Measurements from ENCODE around the gene DCAF11.

The DCAF11 gene

DNA sequence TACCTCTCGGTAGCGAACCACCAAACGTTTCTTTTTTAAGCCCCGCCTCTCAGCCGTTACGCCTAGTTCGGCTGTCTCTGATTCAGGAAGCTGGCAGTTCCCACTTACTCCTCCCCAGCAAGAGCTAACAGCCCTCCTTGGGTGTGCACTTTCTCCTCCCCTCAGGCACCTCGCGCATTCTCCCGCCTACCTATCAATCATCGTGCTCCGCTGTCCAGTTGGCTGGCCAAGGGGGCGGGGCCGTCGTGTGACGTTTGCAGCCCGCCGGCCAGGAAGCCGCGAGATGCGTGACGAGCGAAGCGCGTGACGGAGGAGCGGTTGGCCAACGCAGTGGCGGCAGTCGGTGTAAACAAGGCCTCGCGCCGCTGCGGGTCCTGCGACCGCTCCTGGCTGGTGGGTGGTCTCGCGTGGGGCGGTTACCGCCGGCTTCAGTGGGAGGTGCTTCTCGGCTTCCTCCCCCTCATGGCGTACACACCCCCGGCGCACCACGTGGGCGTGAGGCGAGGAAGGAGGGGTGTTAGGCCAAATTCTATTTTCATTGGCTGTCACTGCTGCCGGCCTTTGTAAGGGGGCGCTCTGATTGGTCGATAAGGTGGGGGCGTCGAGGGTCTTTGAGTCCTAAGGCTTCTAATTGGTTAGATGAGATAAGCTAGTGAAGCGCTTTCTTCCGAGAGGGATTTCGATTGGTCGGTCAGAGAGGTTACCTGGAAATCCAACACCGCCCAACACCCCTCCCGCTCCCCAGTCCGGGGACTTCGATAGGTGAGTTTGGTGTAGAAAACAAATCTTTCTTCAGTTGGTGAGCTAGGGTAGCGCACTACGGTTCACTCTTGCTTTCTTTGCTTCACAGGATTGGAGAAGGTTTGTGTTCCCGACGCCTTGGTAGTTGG lies at the start of gene DCAF11, which contains the start of gene NRL:
DCAF11 (plus strand) TSS at position 246 of the 890 bp plus-strand sequence. CDS start 818 bp downstream, outside the sequence.
NRL (minus strand) TSS at position 418 of the 890 bp plus-strand sequence. CDS start 32,101 bp downstream, outside the sequence.
- DNase-seq: peak; percentile 97

DNA sequence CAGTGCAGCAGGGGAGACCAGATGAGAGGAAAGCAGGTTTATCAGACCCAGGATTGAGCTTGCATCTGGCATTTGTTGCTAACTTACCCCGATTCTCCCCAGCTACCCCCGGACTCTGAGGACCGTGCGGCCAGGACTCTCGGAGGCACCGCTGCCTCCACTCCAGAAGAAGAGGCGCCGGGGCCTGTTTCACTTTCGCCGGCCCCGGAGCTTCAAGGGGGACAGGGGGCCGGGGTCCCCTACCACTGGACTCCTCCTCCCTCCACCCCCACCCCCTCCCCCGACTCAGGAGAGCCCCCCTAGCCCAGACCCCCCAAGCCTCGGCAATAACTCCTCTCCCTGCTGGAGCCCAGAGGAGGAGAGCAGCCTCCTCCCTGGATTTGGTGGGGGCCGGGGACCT lies 49.7 kb upstream of the DCAF11 start:
- DNase-seq: no peak

DNA sequence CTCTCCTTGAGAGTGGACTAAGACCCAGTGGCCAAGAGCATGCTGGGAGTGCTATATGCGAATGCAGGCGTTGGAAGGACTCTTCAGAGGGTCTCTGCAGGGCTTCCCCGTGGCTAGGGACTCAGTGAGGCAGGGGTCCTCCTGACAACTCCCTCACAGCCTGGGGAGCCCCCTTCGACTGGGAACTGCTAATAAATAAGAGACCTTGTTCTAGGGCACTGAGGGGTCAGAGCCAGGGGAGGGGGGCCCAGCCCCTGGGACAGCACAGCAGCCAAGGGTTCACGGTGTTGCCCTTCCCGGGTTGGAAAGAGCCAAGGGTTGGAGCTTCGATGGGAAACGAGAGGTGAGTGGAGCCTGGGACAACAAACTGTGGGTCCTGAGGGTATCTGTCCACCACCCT lies 49.2 kb upstream of the DCAF11 start:
- no peak for DNase-seq

DNA sequence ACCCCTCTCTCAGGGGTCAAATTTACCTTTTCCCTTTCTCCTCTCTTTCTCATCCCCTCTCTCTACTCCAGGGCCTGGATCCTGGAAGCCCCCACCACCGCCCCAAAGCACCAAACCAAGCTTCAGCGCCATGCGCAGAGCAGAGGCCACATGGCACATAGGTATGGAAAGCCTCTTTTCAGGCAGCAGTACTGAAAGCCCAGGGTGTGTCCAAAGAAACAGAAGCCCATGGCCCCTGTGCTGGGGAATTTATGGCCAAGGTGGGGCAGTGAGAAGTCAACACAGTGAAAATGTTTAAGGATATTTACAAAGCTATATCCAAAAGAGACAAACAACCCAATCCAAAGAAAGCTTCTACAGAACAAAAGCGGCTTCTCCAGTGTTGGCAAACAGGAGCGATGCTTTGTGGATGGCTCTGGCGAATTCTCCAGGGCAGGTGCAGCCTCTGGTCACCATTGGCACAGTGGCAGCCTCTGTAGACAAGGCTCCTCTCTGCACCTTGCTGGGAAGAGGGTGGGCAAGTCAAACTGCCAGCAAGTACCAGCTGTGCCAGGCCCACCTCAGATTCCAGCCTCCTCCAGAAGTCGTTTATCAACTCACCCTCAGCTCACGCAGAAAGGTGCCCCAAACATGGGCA lies 48.0 kb upstream of the DCAF11 start:
- no peak for DNase-seq

DNA sequence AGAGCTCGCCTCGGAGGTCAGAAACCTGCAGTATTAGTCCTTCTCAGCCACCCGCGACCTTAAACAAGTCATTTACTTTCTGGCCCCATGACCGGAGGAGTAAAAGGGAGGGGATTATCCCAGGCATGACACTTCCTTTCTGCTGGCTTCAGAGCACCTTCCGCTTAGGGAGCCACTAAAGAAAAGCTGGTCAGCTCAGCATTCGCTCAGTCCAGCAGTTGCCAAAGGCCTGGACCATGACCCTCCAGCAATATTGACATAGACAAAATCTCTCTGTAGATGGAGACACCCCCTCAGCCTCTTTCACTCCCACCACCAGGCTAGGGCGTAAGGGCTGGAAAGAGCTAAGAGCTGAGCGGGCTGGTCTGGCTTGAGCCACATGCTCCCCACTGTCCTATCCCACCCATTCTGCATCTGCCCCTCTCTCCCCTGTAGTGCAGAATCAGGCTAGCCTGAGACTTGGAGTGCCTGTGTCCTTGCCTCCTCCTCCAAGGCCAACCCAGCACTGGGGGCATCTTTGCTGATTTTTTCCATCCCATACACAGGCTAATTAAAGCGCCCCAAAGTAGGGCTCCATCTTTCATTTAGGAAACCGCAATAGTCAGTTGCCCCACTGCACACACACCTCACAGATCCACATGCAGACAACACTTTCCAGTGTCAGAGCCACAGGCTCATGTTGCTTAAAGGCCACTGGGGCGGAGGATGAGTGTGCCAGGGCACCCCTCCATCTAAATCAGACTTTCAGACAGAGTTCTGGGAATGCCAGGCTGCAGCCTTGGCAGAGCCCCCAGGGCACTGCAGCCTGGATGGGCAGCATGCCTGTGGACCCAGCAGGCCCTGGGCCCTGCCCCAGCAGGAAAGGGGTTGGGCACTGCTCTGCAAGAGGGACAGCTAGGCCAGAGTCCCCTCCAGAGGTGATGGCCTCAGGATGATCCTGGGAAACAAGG lies 47.2 kb upstream of the DCAF11 start:
- DNase-seq: no peak

DNA sequence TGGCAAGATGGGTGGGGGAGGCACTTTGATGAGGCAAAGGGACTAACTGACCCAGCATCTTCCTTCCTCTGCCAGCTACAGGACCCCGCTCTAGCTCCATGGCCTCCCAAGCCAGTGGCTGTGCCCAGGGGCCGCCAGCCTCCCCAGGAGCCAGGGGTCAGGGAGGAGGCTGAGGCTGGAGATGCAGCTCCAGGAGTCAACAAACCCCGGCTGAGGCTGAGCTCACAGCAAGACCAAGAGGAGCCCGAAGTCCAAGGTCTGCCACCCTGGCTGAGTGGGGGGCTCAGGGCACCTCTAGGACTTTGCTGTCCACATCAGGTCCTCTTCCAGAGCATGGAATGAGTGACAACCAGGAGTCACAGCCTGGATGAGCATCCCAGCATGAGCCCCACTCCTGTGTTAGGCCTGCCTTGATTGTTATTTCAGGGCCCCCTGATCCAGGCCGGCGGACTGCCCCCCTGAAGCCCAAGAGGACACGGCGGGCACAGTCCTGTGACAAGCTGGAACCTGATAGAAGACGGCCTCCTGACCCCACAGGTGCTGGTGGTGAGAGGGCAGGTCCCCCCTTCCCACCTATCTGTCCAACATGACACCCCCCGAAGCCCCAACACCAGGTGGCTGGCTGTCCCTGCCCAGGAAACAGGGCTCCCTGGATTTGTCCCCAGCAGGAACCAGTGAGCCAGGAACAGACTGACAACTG lies 45.7 kb upstream of the DCAF11 start:
- no peak for DNase-seq

DNA sequence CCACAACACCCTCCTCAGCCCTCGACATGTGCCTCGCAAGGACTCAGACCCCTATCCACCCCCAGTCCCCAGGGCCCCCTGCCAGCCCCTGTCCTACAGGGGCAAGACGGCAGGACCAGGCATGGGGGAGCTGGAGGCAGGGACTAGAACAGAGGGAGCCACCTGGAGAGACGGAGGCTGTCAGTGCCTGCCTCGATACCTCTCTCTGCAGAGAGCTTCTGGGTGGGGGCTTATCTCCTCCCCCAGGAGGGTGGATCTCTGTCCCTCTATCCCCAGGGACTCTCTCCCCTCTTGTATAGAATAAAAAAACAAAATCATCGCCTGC lies 45.2 kb upstream of the DCAF11 start:
- DNase-seq: no peak

DNA sequence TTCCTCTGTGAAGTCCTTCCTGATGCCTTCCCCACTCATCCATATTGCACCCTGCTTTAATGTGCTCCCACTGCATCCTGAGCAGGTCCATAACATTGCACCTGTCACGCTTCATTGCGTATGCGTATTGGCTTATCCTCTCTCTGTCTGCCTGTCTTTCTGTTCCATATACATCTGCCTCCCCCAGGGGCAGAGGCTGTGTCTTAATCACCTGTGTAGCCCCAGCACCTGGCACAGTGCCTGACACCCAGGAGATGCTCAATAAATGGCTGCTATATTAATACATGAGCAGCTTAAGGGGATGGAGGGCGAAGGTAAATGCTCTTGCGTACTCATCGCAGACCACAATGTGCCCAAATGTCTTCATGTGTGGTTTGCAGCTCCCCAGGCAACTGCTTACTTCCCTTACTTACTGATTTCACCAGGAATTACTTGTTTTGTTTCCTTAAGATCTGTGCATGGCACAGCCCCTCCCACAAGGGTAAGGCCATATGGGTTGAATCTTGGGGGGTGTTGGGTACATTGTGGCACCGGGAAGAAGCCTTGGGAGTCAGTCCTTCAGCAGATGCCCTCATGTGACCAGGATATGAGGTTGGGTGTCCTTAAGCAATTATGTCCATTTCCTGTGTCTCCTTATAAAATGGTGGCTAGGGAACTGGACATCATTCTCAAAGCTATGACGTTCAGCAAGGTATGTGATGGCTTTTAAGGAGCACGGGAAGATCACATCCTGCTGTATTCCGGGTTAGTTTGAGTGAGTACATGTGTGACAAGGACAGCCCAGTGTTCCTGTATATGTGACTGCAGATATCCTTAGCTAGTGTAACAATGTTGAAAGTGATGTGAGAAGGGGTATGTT lies 44.1 kb upstream of the DCAF11 start:
- DNase-seq: no peak

DNA sequence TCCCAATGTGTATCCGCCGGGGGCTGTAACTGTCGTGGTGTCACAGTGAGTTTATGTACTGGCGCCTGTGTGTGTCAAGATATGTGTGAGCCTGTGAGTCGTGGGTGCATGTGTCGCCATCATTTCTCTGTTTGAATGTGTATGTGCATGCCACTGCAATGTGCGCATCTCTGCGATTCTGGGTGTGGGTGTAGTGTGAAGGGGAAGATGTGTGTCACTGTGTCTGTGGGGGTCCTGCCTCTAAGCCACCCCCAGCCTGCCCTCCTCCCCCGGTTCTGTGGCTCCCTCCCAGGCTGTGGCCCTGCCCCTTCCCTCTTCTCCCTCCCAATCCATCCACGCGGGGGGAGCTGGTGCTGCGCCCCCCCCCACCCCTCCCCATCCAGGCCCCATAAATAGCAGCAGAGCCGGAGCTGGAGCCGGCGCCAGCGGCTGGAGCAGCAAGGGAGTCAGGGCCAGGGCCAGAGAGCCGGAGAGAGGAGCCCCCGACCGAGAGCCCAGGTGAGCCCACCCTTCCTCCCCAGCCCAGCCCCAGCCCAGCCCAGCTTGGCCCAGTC lies 43.4 kb upstream of the DCAF11 start, which contains the start of gene CPNE6:
CPNE6 (plus strand) TSS at position 419 of the 554 bp plus-strand sequence. CDS start 1,375 bp downstream, outside the sequence.
- DNase-seq: peak; percentile 28

DNA sequence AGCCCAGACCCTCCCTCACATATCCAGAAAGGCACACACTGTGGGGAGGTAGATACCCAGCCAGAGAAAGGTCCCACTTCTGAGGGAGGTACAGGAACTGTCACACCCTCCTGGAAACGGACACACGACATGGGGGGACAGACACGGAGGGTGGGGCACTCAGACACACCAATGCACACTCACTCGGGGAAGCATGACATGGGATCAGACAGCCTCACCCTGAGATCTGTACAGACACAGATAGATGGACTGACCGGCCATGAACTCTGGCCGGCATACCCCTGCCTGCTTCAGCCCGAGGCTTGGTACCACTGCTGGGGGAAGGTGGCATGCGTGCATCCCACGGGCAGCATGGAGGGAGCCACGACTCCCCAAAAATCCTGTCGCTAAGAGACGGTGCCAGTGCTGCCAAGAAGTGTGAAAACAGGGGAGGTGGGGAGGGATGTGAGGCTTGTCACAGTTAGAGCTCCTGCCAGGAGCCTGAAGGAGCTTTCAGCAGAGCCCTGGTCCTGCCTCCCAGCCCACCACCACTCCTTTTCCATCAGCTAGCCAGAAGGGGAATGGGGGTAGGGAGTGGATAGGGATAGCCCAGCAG lies 42.6 kb upstream of the DCAF11 start:
- no peak for DNase-seq

DNA sequence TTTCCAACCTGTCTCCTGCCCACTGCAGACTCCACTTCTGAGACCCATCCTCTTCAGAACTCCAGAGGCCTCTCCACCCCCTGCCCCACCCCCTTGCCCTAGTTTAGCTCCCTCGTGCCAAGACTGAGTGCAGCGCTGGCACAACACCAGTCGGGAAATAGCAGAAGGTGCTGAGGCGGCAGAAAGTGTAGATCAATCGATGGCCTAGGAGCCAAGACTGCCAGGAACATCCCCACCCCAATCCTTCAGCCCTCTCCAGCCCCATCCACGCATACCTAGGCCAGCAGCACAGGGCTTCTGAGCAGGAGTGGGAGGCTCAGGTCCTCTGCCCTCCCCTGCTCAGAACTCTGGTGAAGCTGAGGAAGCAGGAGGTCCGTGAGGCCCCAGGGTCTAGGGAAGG lies 42.1 kb upstream of the DCAF11 start:
- DNase-seq: no peak

DNA sequence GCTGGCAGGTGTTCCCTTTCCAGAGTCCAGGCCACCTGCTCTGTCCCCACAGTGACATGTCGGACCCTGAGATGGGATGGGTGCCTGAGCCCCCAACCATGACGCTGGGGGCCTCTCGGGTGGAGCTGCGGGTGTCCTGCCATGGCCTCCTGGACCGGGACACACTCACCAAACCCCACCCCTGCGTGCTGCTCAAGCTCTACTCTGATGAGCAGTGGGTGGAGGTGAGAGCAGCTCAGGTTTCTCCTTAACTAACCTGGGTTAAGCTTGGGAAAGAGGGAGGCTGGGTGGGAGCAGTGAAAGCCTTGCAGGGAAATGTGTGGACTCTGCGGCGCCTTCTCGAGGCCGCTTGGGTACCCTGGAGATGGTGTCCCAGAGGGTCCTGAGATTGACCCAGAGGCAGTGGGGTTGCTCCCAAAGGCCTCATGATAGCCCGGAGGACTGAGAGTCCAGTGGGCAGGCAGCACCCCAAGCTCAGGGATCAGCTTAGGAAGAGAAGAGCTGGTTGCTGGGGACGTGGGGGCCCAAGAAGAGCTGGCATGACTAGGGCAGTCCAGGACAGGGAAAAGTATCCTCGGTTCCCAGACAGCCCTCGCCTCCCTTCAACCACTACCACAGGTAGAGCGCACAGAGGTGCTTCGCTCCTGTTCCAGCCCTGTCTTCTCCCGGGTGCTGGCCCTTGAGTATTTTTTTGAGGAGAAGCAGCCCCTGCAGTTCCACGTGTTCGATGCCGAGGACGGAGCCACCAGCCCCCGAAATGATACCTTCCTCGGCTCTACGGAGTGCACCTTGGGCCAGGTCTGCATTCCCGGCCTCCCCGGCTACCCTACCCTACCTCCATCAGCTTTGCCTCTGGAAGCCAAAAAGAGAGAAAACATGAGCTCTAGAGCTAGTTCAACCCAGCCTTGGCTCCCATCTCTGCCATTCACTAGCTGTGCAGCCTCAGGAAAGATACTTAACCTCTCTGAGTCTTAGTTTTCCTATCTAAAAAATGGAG lies 41.4 kb upstream of the DCAF11 start:
- no peak for DNase-seq

DNA sequence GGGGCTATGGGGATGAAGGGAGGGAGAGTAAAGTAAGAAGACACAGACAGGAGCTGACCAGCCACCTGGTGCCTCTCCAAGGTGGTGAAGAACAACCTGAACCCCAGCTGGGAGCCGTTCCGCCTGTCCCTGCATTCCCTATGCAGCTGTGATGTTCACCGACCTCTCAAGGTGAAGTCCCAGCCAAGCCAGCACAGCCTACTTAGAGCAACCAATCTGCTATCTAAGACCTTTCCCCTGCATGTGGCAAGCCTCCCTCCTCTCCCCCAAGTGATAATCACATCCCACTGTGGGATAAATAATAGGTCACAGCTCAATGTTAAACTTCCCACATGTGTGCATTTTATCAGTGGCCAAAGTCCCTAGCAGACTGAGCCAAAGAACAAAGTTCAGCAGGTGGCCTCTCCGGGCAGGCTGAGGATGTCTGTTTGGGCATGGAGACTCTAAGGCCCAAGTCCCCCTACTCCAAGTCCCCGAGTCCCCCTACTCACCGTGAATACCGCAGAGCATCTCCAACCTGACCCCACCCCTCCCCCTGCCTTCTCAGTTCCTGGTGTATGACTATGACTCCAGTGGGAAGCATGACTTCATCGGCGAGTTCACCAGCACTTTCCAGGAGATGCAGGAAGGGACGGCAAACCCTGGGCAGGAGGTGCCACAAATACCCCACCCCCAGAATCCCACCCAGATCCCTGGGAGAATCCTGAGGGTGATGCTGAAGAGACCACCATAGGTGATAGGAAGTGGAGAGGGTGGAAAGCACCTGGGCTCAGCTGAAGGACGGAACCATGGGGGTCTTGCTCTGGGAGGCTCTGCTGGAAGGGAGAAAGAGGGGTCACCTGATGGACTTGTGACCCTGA lies 39.7 kb upstream of the DCAF11 start:
- DNase-seq: no peak

DNA sequence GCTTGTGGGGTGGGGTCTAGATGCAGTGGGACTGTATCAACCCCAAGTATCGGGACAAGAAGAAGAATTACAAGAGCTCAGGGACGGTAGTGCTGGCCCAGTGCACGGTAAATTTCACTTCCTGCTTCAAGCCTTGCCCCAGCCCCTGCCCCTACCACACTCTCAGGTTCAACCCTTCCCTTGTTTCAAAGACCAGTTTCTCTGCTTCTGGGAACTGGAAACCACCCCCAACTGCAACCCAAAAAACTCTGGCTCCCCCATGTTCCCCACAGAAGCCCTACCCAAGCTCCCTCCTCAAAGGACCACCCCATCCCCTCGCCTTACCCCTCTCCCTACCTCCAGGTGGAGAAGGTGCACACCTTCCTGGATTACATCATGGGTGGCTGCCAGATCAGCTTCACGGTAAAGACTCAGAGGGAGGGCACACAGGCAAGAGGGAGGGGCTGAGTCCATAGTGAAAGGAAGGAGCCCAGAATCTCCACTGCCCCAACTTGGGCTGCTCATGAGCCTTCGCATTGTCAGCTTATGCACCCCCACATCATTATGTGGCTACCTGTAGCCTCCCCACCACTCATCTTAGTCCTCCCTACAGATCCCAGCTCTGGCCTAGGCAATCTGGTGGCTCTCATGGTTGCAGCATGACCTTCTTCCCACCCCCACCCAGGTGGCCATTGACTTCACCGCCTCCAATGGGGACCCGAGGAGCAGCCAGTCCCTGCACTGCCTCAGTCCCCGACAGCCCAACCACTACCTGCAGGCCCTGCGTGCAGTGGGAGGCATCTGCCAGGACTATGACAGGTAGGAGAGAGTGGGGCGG lies 38.9 kb upstream of the DCAF11 start:
- no peak for DNase-seq

DNA sequence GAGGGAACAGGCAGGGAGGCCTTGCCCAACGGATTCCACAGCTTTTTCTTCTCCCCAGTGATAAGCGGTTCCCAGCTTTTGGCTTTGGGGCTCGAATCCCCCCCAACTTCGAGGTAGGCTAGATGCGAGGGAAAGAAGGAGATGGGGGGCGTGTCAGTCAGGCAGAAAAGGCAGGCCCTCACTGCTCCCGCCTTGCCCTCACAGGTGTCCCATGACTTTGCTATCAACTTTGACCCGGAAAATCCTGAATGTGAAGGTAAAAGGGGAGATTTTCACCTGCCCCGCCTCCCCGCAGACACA lies 38.3 kb upstream of the DCAF11 start:
- no peak for DNase-seq

DNA sequence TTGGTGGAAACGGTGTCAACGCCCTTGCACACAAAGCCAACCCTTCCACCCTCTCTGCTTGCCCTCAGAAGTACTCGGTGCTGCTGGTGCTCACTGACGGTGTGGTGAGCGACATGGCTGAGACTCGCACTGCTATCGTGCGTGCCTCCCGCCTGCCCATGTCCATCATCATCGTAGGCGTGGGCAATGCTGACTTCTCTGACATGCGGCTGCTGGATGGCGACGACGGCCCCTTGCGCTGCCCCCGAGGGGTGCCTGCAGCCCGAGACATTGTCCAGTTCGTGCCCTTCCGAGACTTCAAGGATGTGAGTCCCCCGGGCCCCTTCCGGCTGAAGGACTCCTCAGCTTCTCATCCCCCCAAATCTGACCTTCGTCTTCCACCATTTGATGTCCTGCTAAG lies 37.5 kb upstream of the DCAF11 start:
- no peak for DNase-seq

DNA sequence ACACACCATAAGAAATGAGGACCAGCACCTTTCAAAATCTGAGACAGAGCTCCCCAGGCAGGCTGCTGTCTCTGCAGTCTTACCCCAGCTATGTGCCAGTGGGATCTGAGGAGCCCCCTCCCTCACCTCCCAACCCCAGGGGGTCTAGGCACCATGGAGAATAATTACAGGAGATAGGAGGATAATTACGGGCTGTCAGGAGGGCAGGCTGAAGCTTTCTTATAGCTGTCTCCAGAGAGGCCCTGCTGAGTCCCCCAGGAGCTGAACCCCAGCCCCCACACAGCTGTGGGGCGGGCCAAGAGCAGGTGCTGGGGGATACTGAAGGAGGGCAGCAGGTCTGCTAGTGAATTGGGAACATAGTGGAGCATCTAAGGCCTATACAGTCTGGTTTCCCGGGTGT lies 36.4 kb upstream of the DCAF11 start:
- no peak for DNase-seq

All from stimulated activated CD4-positive, alpha-beta T cell treated with anti-CD3 and anti-CD28 coated beads, Interleukin-4, amount 100 ng/mL, for 1 hour (primary cell).